IPS DF 6.9 (cell line): ENCODE data around the gene MSS51.

ENCODE experiments used
- DNase-seq: peaks from one replicate; pipeline ENCODE4 v3.0.0-alpha.2; 2013; ENCODE audit warnings: low read depth, low spot score
- H3K27ac ChIP-seq: one replicate; pipeline ENCODE4 v1.5.1; 2013; ENCODE audit warnings: low read length, control low read depth
- H3K27me3 ChIP-seq: 2 replicates; pipeline ENCODE4 v1.6.1; 2013; ENCODE audit warnings: mild to moderate bottlenecking, low read length; ENCODE audit not compliant: control insufficient read depth, insufficient read depth
- H3K36me3 ChIP-seq: 2 replicates; pipeline ENCODE4 v1.6.1; 2013; ENCODE audit warnings: low read length; ENCODE audit not compliant: control insufficient read depth, insufficient read depth
- H3K4me1 ChIP-seq: 2 replicates; pipeline ENCODE4 v1.6.1; 2013; ENCODE audit warnings: low read length; ENCODE audit not compliant: control insufficient read depth, insufficient read depth
- H3K4me3 ChIP-seq: 2 replicates; pipeline ENCODE4 v1.5.1; 2013; ENCODE audit warnings: mild to moderate bottlenecking, low read length
- H3K9me3 ChIP-seq: 2 replicates; pipeline ENCODE4 v1.6.1; 2013; ENCODE audit warnings: low read length, inconsistent platforms; ENCODE audit not compliant: control insufficient read depth, insufficient read depth
- WGBS: extraction: QIAGEN DNeasy Blood & Tissue Kit; methylation state at CpG from one replicate; pipeline ENCODE4 v1.1.7; 2013; ENCODE audit warnings: mixed read lengths, missing lambda C conversion rate; ENCODE audit not compliant: insufficient read length, insufficient coverage; 5-methylcytosine and 5-hydroxymethylcytosine counted together

MSS51 gene

DNA sequence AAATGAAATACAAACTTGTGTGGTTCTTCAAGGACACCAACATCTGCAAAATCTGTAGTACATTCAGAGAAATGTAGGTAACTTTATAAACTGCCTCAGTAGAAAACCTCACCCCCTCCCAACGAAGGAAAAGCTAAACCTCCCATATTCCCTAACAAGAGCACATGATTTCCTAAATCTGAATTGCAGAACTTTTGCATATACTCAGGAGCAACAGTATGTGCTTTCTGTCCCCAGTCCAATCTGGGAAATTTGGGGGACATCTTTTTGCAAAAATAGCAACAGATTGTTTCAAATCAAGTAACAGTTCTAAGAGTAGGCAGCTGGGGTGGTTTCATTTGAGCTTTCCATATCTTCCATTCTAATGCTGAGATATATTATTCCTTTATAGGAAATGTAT, 15.8 kb upstream of the MSS51 start:
- Histone ChIP-seq H3K4me1 (no peaks in the 10 kb centered on the region), H3K27ac (no peak overlapping the region), H3K9me3 (no peaks in the 10 kb centered on the region), H3K36me3 (no peaks in the 10 kb centered on the region), H3K4me3 (no peak overlapping the region), H3K27me3 (no peaks in the 10 kb centered on the region; the same call in 1 of the 2 replicates)
- WGBS = no CpG with 5 or more reads among the region's 1 CpG
- no peak for DNase-seq

GRCh38 chr10:73448384-73448783, 15.0 kb upstream of the MSS51 start:
- H3K9me3 ChIP-seq = no peaks in the 10 kb centered on the region
- H3K27me3 ChIP-seq = no peaks in the 10 kb centered on the region; the same call in 1 of the 2 replicates
- WGBS = no CpG with 5 or more reads among the region's 1 CpG
- H3K4me3 ChIP-seq = no peak overlapping the region
- no peak overlapping the region for H3K27ac ChIP-seq
- DNase-seq = no peak
- no peaks in the 10 kb centered on the region for H3K4me1 ChIP-seq
- H3K36me3 ChIP-seq = no peaks in the 10 kb centered on the region

DNA sequence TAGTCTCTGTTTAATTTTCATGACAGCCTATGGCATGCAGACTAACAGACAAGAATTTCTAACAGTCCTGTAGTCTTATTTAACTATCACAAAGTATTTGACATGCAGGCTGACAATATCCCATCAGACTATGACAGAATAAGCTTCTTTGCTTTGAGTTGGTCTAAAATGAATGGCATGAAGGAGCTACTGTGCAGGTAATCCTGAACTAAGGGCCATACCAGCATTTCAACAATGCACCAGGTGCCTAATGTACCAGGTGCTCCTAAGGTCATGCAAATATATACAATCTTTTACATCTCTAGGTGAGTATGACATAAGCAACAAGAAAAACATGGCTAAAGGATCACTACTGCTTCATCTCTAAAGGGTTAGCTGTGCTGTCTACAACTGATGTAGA, 13.6 kb upstream of the MSS51 start:
- DNase-seq = no peak
- Histone ChIP-seq H3K27ac (no peak overlapping the region), H3K4me3 (no peak overlapping the region), H3K9me3 (no peaks in the 10 kb centered on the region), H3K4me1 (no peaks in the 10 kb centered on the region), H3K27me3 (no peaks in the 10 kb centered on the region; the same call in 1 of the 2 replicates), H3K36me3 (no peaks in the 10 kb centered on the region)

DNA sequence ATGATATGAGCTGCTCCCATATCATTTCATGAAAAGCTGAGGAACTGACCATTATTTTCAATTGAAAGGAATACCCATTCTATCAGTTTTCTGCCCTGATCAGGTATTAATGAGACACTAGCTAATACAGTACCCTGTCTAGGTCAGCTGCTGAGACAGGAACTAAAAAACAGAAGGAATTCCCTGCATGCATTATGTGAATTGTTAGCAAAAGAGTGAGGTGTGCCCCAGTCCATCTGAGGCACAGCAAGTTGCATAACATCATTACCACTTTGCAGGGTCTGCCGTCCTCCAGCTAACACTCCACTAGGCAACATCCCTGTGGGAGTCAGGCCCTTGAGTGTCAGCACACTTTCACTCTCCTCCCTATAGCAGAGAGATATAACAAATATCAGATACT, 11.1 kb upstream of the MSS51 start:
- Histone ChIP-seq H3K4me1 (no peaks in the 10 kb centered on the region), H3K4me3 (no peak overlapping the region), H3K36me3 (no peaks in the 10 kb centered on the region), H3K9me3 (no peaks in the 10 kb centered on the region), H3K27me3 (no peaks in the 10 kb centered on the region; the same call in 1 of the 2 replicates), H3K27ac (no peak overlapping the region)
- no peak for DNase-seq
- WGBS = no CpG with 5 or more reads among the region's 1 CpG

GRCh38 chr10:73439605-73440312, 6.4 kb upstream of the MSS51 start:
- no peak for DNase-seq
- Histone ChIP-seq H3K36me3 (0 out of 2 replicates have a peak, but pooled peaks cover 3% of the 10 kb centered on the region), H3K27me3 (no peaks in the 10 kb centered on the region; the same call in 1 of the 2 replicates), H3K9me3 (no peaks in the 10 kb centered on the region), H3K27ac (no peak overlapping the region), H3K4me3 (no peak overlapping the region), H3K4me1 (no peaks in the 10 kb centered on the region)
- no CpG with 5 or more reads among the region's 1 CpG for WGBS

- H3K27ac ChIP-seq = no peak overlapping the region
- no peaks in the 10 kb centered on the region for H3K9me3 ChIP-seq
- no peak for DNase-seq
- H3K36me3 ChIP-seq = 0 out of 2 replicates have a peak, but pooled peaks cover 3% of the 10 kb centered on the region
- no CpG with 5 or more reads among the region's 1 CpG for WGBS
- H3K27me3 ChIP-seq = no peaks in the 10 kb centered on the region; the same call in 1 of the 2 replicates
- H3K4me3 ChIP-seq = no peak overlapping the region
- no peaks in the 10 kb centered on the region for H3K4me1 ChIP-seq
Observed at GRCh38 chr10:73439055-73439454, 5.7 kb upstream of the MSS51 start.

DNA sequence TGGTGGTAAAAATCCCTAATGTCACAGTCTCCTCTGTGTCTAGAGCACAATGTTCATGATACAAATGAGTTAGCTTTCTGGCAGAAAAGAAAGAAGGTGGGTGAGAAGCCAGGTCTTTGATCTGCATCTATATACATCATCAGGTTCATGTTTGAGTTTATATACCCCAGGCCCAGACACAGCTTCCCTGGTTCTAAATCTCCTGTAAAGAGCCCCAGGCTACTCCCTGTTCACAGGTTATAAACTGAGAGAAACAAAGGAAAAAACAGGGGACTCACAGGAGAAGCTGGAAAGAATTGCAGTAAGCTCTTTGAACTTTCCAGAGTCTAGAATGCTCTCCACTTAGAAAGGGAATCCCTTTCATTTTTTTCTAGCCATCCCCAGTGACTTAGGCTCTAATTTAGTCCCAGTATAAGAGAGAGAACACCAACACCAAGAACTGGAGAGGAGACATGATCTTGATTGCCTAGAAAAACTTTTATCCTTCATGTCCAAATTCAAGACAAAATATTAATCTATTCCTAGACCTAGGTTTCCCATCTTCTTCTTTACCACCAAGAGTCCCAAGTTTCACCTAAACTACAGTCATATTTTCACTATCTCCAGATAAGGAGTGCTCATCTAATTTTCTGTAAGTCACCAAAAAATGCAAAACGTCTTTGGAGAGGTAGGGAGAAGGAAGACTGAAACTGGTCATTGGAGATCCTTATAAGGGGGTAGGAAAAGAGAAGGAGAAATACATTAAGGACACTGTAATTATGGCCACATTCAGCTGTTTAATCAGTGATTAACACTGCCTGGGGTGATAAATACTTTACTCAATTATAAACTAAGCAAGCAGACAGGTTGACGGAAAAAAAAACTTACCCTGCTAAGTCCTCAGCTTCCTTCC, 469 bp downstream of the MSS51 start:
- Histone ChIP-seq H3K4me1 (no peaks in the 10 kb centered on the region), H3K27me3 (no peaks in the 10 kb centered on the region), H3K9me3 (no peaks in the 10 kb centered on the region), H3K36me3 (0 out of 2 replicates have a peak, but pooled peaks cover under 1% of the 10 kb centered on the region), H3K4me3 (no peak overlapping the region), H3K27ac (no peak overlapping the region)
- no peak for DNase-seq
- WGBS = no CpG with 5 or more reads among the region's 2 CpGs

- Histone ChIP-seq H3K27ac (no peak overlapping the region), H3K4me3 (no peak overlapping the region), H3K27me3 (no peaks in the 10 kb centered on the region), H3K36me3 (peaks cover 14% of the 10 kb centered on the region; the same call in 1 of the 2 replicates), H3K4me1 (no peaks in the 10 kb centered on the region), H3K9me3 (no peaks in the 10 kb centered on the region)
- WGBS = no CpG with 5 or more reads among the region's 4 CpGs
- no peak for DNase-seq
Observed at GRCh38 chr10:73426318-73426717, 7.0 kb downstream of the MSS51 start.

DNA sequence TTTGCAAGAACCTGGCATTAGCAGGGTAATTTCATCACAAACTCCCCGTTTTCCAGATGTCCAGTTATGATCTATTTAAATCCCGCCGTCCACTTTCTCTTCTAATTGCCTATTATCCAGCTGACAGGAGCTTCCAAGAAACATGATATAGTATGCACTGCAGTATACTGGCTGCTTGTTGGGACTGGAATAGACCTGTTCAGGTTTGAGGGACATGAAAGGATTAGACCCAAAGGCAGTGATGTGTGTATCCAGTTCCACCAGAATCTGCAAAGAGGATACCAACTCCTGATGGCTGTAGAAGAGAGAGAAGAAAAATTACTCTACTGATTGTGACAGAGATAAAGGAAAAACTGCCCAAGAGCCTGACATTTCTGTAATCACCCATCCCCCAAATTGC, 8.9 kb downstream of the MSS51 start:
- no peaks in the 10 kb centered on the region for H3K4me1 ChIP-seq
- DNase-seq = no peak
- no peak overlapping the region for H3K4me3 ChIP-seq
- no peak overlapping the region for H3K27ac ChIP-seq
- H3K9me3 ChIP-seq = no peaks in the 10 kb centered on the region
- H3K36me3 ChIP-seq = peaks cover 14% of the 10 kb centered on the region; the same call in 1 of the 2 replicates
- H3K27me3 ChIP-seq = no peaks in the 10 kb centered on the region
- WGBS = no CpG with 5 or more reads among the region's 3 CpGs

DNA sequence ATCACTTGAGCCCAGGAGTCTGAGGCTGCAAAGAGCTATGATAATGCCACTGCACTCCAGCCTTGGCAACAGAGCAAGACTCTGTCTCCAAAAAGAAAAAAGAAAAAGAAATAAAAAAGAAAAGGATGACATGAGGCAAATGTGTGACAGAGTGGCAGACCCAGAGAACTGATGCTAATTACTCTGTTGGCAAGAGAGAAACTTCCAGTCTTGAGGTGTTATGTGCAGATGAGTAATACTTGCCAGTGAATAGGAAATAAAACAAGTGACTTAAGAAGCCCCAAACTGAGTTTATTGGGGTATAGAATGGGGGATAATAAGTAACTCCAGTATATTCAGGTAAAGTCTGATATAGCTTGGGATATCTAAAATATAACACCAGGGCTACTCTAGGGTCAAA, 10.1 kb downstream of the MSS51 start:
- Histone ChIP-seq H3K9me3 (no peaks in the 10 kb centered on the region), H3K36me3 (peaks cover 14% of the 10 kb centered on the region; the same call in 1 of the 2 replicates), H3K27me3 (no peaks in the 10 kb centered on the region), H3K27ac (no peak overlapping the region), H3K4me3 (no peak overlapping the region), H3K4me1 (no peaks in the 10 kb centered on the region)
- DNase-seq = no peak
